HG02884 (cell line): ENCODE results near the gene FNDC8.
"Not testable (repeated sequence)": the region's sequence is repeated elsewhere in the genome, so short reads cannot be mapped to it uniquely, and the experiment has no call there.

Experiments used
- ATAC-seq: cut with Tn5 transposase; IDR thresholded peaks from one replicate; pipeline ENCODE4 v1.9.1; 2021; ENCODE audit warnings: mild to moderate bottlenecking, moderate library complexity; ENCODE audit not compliant: unreplicated experiment

The FNDC8 gene

DNA sequence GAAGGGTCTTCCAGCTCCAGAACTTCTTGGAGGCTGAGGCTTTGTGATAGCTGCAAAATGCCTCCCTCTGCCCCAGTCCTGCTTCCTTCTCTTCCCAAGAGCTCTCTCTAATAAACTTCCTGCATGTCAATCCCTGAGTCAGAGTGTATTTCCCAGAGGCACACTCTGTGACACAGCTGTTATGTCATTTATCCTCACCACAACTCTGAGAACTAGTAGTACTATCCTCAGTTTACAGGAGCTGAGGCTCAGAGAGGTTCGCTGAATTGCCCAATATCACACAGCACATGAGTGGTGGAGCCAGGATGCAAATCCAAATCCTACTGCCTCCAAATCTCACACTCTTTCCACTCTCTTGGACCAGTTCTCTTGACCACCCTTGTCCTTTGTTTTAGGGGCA is 46.3 kb downstream of the FNDC8 start:
- no peak for ATAC-seq

DNA sequence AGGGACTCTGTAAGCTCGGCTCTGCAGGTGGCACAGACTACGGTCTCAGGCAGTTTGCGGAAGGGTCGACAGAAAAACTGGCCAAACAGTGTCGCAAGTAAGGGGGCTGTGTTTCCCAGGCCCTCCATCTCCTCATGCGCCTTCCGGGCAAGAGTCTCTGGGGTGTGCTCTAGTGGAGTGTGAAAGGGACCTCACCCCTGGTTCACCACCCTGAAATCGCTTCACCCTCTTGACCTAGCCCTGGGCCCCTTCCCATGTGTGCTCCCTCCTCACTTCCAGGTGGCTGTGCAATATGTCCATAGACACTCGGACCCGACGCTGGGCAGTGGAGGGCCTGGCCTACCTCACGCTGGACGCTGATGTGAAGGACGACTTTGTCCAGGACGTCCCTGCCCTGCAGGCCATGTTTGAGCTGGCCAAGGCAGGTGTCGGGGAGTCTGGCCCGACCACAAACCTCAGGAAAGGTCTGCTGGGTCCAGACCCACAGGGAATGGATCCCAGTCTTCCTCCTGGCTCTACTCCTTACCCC is 48.5 kb downstream of the FNDC8 start:
- no peak for ATAC-seq

DNA sequence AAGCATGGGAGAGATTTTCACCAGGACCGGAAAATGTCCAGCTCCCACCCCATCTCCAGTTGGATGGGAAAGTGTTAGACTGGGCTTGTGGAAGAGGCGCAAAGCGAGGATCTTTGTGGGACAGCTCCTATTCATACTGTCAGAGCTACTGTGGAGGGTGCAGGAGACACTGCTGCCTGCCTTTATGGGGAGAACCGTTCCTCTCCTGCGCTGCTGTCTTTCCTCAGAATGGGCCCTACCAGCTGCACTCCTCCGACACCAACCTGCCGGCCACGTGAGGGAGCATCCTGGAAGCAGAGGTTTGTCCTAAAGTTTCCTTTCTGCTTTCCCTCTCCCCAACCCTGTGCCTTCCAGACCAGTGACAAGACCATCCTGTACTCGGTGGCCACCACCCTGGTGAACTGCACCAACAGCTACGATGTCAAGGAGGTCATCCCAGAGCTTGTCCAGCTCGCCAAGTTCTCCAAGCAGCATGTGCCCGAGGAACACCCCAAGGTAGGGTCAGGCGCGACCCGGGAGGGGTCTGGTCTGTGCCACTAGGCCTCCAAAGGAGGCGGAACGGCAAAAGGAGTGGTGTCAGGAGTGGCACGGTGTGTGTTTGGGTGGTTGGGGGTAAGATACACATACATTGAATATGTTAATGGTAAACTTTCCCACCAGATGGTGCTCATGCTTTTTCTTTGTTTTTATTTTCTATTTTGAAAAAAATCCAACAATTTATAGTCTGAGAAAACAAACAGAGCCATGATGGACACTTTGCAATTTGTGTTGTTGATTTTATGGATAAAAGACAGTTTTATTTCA is 49.8 kb downstream of the FNDC8 start:
- no peak for ATAC-seq

DNA sequence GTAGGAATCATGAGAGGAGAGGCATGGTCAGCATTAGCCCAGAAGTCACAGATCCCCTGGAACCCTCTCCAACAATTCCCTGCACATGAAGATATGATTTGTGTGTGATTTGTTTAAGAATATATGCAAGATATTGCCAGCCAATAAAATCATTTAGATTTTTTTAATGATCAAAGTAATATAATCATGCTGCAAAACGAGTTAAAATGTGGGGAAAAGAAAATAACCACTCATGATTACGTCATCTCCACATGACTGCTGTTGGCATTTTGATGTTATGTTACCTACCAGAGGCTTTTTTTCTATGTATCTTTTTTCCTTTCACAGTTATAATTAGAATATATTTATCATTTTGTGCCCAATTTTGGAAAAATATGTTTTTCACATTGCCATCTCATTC is 50.4 kb downstream of the FNDC8 start:
- ATAC-seq, result no peak

DNA sequence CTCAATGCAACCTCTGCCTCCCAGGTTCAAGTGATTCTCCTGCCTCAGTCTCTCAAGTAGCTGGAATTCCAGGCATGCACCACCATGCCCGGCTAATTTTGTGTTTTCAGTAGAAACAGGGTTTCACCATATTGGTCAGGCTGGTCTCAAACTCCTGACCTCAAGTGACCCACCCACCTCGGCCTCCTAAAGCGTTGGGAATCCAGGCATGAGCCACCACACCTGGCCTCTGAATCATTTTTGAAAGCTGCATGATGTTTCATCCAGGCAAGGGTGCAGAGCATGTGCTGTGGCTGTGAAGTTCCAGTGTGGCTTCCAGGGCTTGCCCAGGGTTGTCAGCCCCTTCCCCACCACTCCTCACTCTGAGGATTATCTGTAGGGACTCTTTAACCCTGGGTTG is 50.9 kb downstream of the FNDC8 start:
- ATAC-seq, result not testable (repeated sequence)

DNA sequence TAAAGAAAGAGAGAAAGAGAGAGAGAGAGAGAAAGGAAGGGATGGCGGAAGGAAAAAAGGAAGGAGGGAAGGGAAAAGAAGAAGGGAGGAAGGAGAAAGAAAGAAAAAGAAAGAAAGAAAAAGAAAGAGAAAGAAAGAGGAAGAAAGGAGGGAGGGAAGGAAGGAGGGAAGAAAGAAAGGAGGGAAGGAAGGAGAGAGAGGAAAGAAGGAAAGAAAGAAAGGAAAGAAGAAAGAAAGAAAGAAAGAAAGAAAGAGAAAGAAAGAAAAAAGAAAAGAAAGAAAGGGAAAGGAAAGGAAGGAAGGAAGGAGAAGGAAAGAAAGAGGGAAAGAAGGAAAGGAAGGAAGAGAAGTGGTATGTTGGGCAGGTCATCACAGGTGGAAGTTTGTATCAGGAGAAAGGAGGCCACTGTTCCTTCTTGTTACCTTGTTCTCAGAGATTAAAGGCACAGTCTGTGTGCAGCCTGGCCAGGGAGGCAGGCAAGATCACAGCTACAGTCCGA is 53.5 kb downstream of the FNDC8 start:
- ATAC-seq, result no peak

DNA sequence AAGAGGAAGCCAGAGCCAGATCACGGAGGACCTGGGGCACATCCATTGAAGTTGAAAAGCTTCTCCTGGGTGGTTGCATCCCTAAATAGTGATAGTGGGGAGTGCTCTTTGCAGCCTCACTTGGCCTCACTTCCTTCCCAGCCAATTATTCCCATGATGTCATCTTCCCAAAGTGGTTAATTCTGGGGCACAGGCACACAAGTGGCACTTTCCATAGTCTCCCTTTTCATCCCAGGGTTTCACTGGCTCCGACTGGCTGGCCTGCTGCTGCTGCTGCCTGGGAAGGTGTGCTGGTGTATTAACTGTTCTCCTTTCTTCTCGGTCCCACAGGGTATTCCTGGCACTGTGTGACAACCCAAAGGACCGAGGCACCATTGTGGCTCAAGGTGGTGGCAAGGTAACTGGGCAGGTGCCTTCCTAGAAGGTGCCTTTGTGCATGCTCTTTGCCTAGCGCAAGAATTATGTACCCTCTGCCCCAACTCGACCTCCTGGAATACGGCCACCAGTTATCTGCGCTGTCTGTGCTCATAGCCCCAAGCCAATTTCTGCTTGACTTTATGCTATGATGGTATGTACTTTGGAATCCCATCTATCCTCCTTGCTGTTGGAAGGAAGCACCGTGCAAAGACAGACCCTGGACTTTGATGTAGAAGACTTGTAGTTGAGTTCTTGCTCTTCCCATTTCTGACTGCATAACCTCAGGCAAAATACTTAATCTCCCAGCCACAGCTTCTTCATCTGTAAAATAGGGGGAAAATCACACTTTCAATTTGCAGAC is 54.4 kb downstream of the FNDC8 start:
- ATAC-seq, result no peak

DNA sequence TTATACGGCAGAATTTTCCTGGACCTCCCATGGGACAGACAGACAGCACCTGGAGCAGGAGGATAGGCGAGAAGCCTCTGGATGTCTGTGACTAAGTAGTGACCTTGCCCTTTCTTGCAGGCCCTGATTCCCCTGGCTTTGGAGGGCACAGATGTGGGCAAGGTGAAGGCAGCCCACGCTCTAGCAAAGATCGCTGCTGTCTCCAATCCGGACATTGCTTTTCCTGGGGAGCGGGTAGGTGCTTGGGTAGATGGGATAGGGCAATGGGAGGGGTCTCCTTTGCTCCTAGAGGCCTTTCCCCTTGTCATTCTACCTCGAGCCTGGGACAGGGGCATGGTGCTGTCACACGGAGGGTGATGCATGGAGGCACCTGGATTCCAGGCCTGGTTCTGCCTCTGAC is 55.5 kb downstream of the FNDC8 start:
- no peak for ATAC-seq

DNA sequence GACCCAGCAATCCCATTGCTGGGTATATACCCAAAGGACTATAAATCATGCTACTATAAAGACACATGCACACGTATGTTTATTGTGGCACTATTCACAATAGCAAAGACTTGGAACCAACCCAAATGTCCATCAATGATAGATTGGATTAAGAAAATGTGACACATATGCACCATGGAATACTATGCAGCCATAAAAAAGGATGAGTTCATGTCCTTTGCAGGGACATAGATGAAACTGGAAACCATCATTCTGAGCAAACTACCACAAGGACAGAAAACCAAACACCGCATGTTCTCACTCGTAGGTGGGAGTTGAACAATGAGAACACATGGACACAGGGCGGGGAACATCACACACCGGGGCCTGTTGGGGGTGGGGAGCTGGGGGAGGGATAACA is 58.0 kb downstream of the FNDC8 start:
- ATAC-seq, result not testable (repeated sequence)
